PC-9 (cell line): ENCODE data around the gene CYS1.
"Not testable (repeated sequence)": the region's sequence is repeated elsewhere in the genome, so short reads cannot be mapped to it uniquely, and the experiment has no call there.

Source experiments
- CTCF ChIP-seq: fragments of 200-600 bp; sonication (generic); conservative IDR thresholded peaks from 2 replicates; pipeline ENCODE4 v1.6.1; 2017; ENCODE audit warnings: mixed run types, antibody characterized with exemption, mild to moderate bottlenecking, moderate library complexity
- EZH2 ChIP-seq: fragments of 200-600 bp; sonication (generic); IDR thresholded peaks from 2 replicates; pipeline ENCODE4 v1.8.0; 2017; ENCODE audit warnings: antibody characterized with exemption, low read depth

- TF ChIP-seq CTCF, EZH2: not testable (repeated sequence)
Measured at GRCh38 chr2:10091889-10092244, 11.7 kb upstream of the CYS1 start.
